Stimulated activated CD8-positive, alpha-beta memory T cell treated with anti-CD3 and anti-CD28 coated beads, Interleukin-15, amount 100 ng/mL, for 48 hours (primary cell): Measurements from ENCODE around the gene DIPK2A.
A peak's percentile ranks its signal among the peaks of the same experiment; 100 is the strongest.

Experiments used
- DNase-seq, 2 donors: peaks; one replicate each; pipeline ENCODE4 v3.0.0-alpha.2; 2020; ENCODE audit warnings: low read depth in 2 of 2

DIPK2A gene, protein sequence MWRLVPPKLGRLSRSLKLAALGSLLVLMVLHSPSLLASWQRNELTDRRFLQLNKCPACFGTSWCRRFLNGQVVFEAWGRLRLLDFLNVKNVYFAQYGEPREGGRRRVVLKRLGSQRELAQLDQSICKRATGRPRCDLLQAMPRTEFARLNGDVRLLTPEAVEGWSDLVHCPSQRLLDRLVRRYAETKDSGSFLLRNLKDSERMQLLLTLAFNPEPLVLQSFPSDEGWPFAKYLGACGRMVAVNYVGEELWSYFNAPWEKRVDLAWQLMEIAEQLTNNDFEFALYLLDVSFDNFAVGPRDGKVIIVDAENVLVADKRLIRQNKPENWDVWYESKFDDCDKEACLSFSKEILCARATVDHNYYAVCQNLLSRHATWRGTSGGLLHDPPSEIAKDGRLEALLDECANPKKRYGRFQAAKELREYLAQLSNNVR

DNA sequence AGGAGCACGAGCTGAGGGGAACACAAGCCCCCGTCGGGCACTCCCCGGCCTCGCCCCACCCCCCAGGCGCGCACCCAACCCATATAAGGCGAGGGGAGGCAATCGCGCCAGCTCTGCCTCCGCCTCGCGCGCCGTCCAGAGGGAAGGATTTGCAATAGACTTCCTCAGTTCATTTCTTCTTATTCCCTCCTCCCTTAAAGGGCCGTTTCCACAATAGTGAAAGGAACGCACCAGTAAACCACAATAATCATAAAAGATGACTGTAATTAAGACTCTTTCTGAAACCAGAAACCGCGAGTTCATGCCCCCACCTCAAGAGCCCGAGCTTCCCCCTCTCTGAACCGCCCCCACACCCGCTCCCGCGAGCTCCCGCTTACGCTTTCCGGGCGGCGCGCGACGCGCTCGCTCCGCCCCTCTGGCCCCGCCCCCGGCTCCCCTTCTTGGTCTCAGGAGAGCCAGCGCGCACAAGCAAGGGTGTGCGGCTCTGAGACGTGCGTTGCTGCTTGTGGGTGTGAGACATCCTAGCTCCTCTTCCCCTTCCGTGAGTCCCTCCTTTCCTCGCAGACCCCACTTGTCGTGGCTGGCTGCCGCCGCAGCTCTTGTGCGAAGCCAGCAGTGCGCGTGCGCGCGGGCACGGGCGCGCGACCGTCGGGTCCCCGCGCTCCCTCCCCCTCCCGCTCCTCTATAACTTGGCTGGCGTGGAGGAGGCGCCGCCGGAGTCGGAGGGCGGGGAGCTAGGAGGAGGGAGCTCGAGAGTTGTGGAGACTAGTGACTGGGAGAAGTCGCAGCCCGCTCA is at the start of gene DIPK2A:
DIPK2A (plus strand) TSS at position 465 of the 796 bp plus-strand sequence. CDS start 510 bp downstream, outside the sequence.
- DNase-seq = peak; percentile 88 to 94

DNA sequence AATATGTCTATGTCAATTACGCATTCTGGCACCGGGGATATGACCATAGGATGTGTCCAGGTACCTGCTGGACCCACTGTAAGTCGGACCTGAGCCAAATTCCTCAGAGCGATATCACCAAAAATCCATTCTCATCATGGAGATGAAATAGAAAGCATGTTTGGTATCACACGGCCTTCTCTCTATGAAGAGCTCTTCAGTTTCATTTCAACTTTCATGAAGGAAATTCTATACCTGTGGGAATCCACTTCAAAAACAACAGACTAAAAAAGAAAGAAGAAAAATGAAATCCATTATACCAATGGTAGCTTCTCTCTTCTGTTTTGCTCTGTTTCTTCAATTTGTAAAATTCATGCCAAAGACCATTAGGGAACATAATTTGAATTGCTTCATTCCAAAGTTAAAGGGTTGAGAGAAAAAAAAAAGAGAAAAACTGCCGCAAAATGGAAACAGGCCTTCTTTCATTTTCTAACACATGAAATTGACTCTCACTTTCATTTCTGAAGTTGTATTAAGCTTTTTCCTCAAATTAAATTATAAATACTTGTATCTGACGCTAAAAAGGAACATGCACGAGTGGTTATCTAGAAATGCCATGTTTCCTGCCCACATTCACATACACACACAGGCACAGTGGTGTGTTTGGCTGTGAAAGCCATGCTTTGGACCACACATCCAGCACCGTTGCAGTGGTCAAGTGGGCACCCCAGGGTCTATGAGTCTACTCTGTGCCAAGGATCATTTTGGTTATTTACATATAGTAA is 46.9 kb upstream of the DIPK2A start:
- no peak for DNase-seq

DNA sequence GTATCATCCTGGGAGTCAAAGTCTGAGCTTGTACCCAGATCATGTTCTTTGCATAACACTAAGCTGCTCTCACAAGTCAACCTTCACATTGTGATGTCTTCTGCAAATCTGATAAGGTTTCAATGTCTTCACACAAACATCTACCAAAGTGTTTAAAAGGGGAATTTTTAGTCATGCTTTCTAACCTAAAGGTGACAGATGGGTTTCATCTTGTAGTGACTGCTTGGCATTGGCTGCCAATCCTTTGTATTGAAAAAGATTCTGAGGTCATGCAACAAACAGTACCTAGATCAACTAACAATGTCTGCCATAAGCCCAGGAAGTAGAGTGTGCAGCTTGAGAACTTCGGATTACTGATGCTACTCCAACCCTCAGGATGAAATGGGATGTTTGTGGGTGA is 43.6 kb upstream of the DIPK2A start:
- no peak for DNase-seq

DNA sequence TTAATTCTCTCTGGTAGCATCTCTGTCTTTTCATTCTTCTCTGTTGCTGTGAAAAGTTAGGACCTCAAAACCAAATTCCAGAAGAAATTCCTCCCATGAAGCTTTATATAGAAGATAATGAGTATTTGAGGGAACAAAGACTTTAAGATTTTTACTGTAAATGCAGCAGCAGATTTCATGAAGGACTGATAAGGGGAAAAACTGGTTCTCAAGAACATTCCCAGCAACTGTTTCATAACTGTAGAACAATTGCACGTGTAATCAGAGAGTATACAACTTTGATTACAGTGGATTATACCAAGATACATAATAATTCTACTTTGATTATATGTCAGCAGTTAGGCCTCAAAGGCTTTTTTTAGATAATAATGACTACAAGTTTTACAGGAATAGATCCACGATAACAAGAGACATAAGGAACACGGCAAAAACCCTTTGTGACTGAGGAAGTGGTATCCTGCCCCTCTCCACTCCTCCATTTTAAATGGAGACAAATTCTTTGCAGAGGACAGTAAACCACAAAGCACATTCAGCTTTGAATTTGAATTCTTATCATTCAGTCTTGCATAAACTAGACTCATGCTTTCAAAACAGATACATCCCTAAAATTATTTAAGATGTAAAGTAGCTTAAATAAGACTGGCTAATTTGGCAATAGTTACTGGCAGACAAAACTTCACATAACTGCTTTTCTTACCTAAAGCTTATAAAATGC is 42.9 kb upstream of the DIPK2A start:
- DNase-seq = no peak

DNA sequence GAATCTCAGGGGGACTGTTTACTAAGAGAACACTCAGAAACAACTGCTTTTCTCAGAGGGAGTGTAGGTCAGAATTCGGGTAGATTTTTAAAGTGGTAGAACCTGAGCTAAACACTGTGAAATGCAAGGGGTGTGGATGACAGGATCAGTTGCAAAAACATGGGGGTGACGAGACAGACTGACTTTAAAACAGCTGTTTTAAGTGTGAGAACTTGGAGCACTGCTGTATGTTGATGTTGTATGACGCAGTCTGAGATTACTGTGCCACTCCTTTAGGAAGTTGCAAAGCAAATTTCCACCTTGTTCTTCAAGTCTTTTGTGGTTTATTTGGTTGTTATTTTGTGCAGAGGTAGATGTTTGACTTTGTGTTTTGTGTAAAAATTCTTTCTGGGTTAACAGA is 36.8 kb upstream of the DIPK2A start:
- DNase-seq = no peak

DNA sequence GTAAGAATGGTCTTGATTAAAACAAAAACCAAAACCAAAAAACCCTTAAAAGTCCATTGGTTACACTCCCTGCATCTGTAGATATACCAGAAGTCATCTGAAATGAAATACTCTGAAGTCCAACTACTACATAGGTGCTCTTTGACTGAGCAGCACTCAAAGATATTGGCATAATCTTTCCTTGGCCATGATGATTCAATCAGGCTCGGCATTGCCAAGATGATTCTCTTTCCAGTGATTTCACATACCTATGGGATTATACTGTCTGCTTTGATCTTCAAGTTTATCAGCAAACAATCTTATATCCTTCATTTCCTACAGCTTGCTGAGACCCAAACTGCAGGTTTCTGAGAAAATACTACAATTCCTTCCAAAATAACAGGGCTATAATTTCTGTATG is 35.9 kb upstream of the DIPK2A start:
- DNase-seq = no peak

DNA sequence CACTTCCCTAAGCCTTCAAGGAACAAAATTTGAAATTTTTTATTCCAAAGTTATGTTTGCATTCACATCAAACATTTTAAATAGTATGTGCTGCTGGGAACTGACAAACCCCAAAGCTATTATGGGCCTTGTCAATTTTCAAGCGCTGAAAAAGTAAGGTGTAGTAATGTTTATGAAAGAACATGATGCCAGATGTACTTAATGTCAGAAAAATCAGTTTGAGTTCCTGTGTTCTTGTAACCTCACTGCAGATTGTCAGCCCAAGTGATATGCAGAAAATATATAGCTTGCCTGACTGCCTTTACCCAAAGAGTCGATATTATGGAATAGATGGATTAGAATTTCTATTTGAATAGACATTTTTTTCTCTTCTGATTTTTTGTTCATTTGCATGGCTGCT is 20.8 kb upstream of the DIPK2A start:
- DNase-seq = no peak

DNA sequence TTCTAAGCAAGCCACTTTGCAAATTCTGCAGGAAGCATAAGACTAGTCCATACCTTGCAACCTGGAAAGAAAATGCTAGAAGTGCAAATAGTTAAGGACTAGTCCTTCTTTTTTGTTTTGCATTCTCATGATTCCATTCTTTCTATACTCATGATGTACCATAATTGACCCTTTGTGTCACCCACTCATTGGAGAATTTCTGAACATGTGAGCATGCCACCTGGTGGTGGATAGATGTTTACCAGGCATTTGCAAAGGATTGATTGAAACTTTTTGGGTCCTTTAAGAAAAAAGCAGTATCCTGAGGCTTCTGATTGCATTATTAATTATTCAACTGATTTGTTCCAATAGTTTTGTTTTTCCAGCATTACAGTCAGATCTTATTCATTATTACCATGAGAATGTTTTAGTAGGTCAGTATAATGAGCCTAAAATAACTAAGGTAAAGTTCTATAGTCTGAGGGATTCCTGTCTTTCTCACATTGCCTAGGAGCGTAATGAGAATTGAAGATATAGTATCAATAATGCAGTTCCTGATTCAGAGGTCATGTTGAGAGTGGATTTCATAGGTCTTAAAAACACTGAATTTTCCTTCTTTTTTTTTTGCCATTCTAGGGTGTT is 20.2 kb upstream of the DIPK2A start:
- no peak for DNase-seq

DNA sequence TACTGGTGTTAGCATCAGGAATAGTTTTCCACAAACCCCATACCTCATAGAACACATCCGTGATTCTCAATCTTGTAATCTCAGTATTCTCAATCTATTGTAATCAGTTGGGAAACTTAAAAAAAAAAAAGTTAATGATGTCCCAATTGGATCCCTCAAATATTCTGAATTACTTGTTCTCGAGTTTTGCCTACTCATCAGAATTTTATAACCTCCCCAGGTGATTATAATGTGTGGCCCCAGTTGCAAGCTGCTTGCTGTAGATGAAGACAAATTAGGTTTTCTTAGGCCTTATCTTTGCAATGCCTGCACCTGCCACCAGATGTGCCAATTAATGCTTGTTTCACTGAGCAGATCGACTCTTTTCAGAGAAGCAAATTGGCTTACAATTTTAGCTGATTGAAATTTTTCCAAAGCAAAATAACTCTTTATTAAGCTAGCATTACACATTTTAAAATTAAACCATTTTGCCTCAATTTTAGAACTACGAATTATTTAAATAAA is 19.0 kb upstream of the DIPK2A start:
- DNase-seq = no peak

DNA sequence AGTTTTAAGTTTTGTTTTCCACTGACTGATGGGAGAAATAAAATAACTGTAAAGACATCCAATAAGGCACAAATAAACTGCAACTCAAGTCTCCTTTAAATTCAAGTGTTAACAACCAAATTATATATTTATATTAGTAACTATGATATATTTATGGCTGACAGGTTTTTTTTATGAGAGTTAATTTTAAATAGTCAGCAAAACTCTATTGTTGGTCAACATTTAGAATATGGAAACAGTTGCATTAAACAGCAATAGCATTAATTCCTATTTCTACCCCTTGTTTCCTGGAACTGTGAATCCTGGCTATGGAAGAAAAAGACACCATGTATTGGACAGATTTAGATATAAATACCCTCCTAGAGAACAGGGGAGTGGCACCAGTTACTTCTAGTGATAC is 16.5 kb upstream of the DIPK2A start:
- no peak for DNase-seq

DNA sequence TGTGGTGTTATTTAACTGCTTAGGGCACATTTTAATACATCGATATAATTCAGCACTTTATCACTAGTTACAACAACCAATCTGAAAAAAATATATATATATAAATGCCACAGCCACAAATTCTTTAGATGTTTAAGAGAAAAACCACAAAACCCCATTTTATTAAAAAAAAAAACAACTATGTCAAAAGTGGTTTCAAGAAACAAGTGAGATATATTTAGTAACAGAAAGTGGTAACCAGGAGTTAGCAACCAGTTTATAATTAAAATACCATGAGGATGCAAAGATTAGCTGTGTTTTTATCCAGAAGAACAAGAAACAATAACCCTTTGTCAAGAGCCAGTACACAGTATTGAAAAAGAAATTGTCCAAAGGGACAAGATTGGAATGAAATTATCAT is 14.8 kb upstream of the DIPK2A start:
- no peak for DNase-seq

DNA sequence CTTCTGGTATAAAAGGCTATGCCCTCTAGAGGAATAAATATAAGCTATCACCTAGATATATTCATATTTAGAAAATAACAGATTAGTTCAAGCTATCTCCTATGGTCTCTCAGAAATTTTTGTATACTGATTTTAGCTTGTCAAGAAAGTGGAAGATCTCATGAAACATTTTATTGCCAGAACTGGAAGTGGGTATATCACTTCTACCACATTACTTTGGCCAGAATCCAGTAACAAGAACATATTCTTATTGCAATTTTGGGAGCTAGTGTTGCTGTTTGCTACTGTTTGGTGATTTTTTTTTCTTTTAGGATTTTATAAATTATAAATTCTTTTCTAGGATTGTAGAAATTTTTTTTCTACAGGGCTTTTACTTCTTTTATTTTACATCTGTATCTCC is 14.2 kb upstream of the DIPK2A start:
- DNase-seq = no peak

DNA sequence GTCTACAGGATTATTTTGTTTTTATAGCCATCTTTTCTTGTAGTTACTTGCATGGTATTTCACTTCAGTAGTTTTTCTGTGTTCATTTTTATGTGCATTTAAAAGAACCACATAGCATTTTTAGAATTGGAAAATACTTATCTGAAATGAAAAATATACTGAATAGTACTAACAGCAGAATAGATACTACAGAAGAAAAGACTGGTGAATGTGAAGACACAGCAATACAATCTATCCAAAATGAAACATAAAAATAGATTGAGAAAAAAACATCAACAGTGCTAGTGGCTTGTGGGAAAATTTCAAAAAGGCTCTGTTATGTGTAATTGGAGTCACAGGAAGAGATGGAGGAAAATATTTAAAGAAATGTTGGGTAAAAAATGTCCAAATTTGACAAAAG is 12.7 kb upstream of the DIPK2A start:
- no peak for DNase-seq

DNA sequence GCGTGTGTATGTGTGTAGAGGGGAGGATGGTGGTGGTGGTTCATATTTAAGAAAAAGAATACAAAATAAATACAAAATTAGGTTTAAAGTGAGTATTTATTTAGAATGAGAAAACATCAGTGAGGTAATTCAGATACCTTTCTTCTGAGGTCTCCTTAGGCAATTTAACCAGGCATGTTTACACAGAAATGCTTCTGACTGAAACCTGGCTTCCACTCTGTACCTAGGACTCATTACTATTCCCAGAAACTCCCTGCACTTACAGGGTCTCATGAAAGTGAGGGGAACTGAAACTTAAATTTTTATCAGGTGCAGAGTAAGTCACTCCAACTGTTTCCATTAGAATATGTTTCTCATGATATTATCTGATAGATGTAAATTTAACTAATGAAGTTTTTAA is 10.3 kb upstream of the DIPK2A start:
- no peak for DNase-seq

DNA sequence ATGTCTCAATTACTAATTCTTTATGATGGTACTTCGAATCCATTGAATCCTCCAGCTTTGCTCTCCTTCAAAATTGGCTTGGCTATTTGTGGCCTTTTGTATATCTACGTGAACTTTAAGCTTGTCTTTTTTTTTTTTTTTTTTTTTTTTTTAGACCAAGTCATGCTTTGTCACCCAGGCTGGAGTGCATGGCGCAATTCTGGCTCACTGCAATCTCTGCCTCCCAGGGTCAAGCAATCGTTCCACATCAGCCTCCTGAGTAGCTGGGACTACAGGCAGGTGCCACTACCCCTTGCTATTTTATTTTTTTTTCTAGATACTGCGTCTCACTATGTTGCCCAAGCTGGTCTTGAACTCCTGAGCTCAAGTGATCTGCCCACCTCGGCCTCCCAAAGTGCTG is 7.7 kb upstream of the DIPK2A start:
- no peak for DNase-seq

DNA sequence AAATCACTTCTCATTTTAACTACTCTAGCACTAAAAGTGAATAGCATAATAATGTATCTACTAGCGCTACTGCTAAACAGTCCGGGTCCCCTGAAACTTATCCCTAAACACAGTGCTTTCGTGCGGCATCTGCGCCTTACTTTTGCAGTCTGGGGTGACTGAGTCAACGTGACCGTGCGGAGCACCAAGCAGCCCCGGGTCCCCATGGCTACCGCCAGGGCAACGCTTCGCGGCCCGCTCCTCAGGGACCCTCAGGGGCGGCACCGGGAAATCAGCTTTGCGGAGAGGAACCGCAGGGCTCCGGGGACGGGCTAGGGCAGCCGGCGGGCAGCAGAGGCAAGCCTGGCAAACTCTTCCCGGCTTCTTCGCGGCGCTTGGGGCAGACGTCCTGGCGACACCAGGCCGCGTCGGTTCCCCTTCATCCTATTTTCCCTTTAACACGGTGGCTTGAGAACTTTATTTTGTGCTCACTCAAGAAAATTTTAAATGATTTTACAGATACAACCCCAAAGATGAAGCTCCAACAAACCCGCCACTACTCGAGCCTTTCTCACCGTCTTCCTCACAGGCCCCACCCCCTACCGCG is 757 bp upstream of the DIPK2A start:
- peak; percentile 18 to 37 for DNase-seq

DNA sequence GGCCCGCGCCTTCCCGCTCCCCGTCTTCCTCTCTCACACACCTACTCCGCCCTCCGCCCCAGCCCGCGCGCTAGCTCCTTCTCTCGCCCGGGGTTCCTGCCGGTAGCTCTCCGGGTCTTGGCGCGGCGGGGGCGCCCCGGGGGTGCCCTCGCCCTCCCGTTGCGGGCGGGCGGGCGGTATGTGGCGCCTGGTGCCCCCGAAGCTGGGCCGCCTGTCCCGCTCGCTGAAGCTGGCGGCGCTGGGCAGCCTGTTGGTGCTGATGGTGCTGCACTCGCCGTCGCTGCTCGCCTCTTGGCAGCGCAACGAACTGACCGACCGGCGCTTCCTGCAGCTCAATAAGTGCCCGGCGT is 507 bp downstream of the DIPK2A start:
- no peak for DNase-seq

DNA sequence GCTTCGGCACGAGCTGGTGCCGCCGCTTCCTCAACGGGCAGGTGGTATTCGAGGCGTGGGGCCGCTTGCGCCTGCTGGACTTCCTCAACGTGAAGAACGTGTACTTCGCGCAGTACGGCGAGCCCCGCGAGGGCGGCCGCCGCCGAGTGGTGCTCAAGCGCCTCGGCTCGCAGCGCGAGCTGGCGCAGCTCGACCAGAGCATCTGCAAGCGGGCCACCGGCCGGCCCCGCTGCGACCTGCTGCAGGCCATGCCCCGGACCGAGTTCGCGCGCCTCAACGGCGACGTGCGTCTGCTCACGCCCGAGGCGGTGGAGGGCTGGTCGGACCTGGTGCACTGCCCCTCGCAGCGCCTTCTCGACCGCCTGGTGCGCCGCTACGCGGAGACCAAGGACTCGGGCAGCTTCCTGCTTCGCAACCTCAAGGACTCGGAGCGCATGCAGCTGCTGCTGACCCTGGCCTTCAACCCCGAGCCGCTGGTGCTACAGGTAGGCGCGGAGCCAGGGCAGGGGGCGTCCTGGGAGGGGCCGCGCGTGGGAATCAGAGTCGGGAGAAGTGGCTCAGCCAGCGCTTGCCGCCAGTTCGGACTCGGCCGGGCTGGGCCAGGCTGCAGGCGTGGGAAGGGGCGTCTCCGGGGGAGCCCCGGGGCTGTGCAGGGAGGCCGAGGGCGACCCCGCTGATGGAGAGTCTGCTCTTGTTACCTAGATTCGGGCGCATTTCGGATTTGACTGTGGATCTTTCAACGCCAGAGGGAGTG is 1.1 kb downstream of the DIPK2A start:
- peak; percentile 33 to 37 for DNase-seq

DNA sequence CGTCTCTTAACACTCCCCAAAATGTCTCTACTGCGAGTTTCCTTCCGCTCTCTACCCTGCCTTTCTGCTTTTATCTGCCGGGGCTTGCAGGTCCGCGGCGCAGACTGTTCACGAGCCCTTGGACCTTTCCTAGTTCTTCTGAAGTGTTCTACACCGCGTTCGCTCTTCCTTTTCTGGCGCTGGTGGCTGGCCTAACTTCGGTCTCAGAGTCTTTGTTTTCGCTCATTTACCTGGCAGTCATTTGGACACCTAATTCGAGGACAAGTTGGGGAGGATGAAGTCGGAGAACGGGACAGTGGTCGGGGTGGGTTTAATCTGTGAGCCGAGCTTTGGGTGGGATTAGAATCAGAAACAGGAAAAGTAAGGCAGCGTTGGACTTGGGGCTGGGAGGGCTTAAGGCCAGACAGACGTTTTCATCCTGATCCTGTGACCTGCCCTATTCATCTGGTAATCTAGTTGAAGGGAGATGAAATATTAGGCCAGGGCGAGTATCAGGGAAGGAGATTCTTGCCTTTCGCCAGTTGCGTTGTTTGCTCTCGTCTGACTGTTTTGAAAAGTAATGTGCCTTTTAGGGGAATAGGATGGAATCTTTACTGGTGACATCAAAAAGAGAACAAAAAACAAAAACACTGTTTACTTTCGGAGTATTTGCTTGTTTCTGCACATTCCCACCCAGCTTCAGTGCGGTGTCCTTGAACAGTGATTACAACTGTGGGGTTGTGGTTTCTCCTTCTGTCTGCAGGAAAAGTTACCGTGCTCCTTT is 1.8 kb downstream of the DIPK2A start:
- no peak for DNase-seq
